Liver (tissue), 9 donors: ENCODE measurements around the gene VAC14. TPM values are rescaled to one million over a fixed set of nuclear protein-coding genes. Genes with fewer than 3 reads are reported as not detected.

Source experiments
- DNase-seq: peaks from one replicate; pipeline ENCODE4 v3.0.0-alpha.2; 2017; ENCODE audit warnings: low spot score
- H3K27ac ChIP-seq, 2 donors: one replicate each; pipeline ENCODE4 v1.7.0; 2013; ENCODE audit warnings: inconsistent platforms in 2 of 2, low read length in 2 of 2, control low read depth in 1 of 2, low read depth in 1 of 2, mild to moderate bottlenecking in 1 of 2
- H3K27me3 ChIP-seq, 4 donors: one replicate each; pipeline versions ENCODE4 v1.6.1 to v1.7.0; 2013; ENCODE audit warnings: low read length in 3 of 4, inconsistent platforms in 1 of 4, mild to moderate bottlenecking in 1 of 4, moderate library complexity in 1 of 4; ENCODE audit not compliant: control insufficient read depth in 4 of 4, insufficient read depth in 4 of 4
- H3K36me3 ChIP-seq, 4 donors: one replicate each; pipeline versions ENCODE4 v1.6.1 to v1.7.0; 2013; ENCODE audit warnings: low read length in 3 of 4, mild to moderate bottlenecking in 3 of 4, low read depth in 1 of 4, moderate library complexity in 1 of 4; ENCODE audit not compliant: control insufficient read depth in 4 of 4, insufficient read depth in 3 of 4
- H3K4me1 ChIP-seq, 4 donors: one replicate each; pipeline versions ENCODE4 v1.6.1 to v1.7.0; 2013; ENCODE audit warnings: low read length in 3 of 4, mild to moderate bottlenecking in 3 of 4, moderate library complexity in 1 of 4; ENCODE audit not compliant: control insufficient read depth in 4 of 4, insufficient read depth in 4 of 4
- H3K4me3 ChIP-seq, 3 donors: one replicate each; pipeline versions ENCODE4 v1.6.1 to v1.7.0; 2013; ENCODE audit warnings: low read length in 3 of 3, control low read depth in 1 of 3, low read depth in 1 of 3, mild to moderate bottlenecking in 1 of 3
- H3K9ac ChIP-seq, 2 donors: one replicate each; pipeline ENCODE4 v1.7.0; 2013; ENCODE audit warnings: low read length in 2 of 2, mild to moderate bottlenecking in 2 of 2, moderate library complexity in 2 of 2, control low read depth in 1 of 2, low read depth in 1 of 2
- H3K9me3 ChIP-seq, 4 donors: one replicate each; pipeline versions ENCODE4 v1.6.1 to v1.7.0; 2013; ENCODE audit warnings: low read length in 3 of 4; ENCODE audit not compliant: control insufficient read depth in 4 of 4
- EGR1 ChIP-seq, 2 donors: IDR thresholded peaks; 2 replicates each; pipeline ENCODE4 v1.6.1; 2016 to 2018; ENCODE audit warnings: antibody characterized with exemption in 2 of 2, low read depth in 2 of 2
- FOXA1 ChIP-seq: IDR thresholded peaks from 2 replicates; pipeline ENCODE4 v1.6.1; 2016; ENCODE audit warnings: antibody characterized with exemption
- GABPA ChIP-seq, 2 donors: IDR thresholded peaks in 1 of 2; conservative IDR thresholded peaks in 1 of 2; 2 replicates each; pipeline ENCODE4 v1.6.1; 2016; ENCODE audit warnings: antibody characterized with exemption in 2 of 2, mild to moderate bottlenecking in 1 of 2, moderate library complexity in 1 of 2
- HNF4G ChIP-seq: IDR thresholded peaks from 2 replicates; pipeline ENCODE4 v1.6.1; 2016; ENCODE audit warnings: antibody characterized with exemption
- RXRA ChIP-seq, 2 donors: IDR thresholded peaks; 2 replicates each; pipeline ENCODE4 v1.6.1; 2017 to 2018; ENCODE audit warnings: antibody characterized with exemption in 2 of 2, mild to moderate bottlenecking in 1 of 2
- SP1 ChIP-seq: IDR thresholded peaks from 2 replicates; pipeline ENCODE4 v1.6.1; 2018; ENCODE audit warnings: antibody characterized with exemption, mild to moderate bottlenecking
- WGBS: extraction: QIAGEN DNeasy Blood & Tissue Kit; methylation state at CpG from one replicate; pipeline ENCODE4 v1.1.7; 2013; 5-methylcytosine and 5-hydroxymethylcytosine counted together
- polyA plus RNA-seq, 2 donors: library from polyadenylated mRNA; stranded (reverse) in 1 of 2; unstranded in 1 of 2; fragments of 200-250 nt in 1 of 2; fragments of >200 nt in 1 of 2; fragmentation: Nextera tagmentation in 1 of 2; extraction: Ambion mirVana in 1 of 2; gene quantifications; one replicate each; pipeline versions ENCODE4 v1.2.1 to v1.2.3, GENCODE V29; 2013 to 2015
- total RNA-seq, 2 donors: library from RNA; depleted of rRNA; stranded (reverse); fragments of >200 nt; gene quantifications; one replicate each; pipeline ENCODE4 v1.2.3, GENCODE V29; 2014
- TF ChIP-seq, protein P1 (sequence below): IDR thresholded peaks from 2 replicates; pipeline ENCODE4 v1.6.1; 2016; ENCODE audit warnings: antibody characterized with exemption, mild to moderate bottlenecking
- donor health status: healthy.
- donor health status: healthy.
- donor health status: healthy.
- donor health status: healthy.
- donor health status: healthy.

VAC14 gene
- total and polyA plus RNA-seq, 4 donors = 16.7 to 29.8 (median 20.5) TPM

DNA sequence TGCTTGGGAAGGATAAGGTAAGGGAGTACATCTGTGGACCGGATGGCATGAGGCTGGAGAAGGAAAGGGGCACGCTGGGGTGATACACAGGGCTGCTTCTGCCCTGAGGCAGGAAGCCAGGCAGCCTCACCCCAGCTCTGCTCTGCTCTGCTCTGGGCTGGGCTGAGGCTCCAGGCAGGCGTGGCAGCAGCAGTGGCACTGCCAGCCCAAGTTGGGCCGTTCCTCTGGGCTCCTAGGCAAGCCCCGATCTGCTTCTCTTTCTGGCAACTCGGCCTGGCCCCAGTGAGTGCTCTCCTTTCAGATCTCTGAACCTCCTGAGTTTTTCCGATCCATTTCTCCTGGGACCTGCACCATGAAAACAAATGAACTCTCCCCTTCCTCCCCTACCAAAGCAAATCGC is 44.9 kb downstream of the VAC14 start (continued):
- TF ChIP-seq, protein P1, sequence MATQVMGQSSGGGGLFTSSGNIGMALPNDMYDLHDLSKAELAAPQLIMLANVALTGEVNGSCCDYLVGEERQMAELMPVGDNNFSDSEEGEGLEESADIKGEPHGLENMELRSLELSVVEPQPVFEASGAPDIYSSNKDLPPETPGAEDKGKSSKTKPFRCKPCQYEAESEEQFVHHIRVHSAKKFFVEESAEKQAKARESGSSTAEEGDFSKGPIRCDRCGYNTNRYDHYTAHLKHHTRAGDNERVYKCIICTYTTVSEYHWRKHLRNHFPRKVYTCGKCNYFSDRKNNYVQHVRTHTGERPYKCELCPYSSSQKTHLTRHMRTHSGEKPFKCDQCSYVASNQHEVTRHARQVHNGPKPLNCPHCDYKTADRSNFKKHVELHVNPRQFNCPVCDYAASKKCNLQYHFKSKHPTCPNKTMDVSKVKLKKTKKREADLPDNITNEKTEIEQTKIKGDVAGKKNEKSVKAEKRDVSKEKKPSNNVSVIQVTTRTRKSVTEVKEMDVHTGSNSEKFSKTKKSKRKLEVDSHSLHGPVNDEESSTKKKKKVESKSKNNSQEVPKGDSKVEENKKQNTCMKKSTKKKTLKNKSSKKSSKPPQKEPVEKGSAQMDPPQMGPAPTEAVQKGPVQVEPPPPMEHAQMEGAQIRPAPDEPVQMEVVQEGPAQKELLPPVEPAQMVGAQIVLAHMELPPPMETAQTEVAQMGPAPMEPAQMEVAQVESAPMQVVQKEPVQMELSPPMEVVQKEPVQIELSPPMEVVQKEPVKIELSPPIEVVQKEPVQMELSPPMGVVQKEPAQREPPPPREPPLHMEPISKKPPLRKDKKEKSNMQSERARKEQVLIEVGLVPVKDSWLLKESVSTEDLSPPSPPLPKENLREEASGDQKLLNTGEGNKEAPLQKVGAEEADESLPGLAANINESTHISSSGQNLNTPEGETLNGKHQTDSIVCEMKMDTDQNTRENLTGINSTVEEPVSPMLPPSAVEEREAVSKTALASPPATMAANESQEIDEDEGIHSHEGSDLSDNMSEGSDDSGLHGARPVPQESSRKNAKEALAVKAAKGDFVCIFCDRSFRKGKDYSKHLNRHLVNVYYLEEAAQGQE = no peak
- no peak for TF ChIP-seq FOXA1

DNA sequence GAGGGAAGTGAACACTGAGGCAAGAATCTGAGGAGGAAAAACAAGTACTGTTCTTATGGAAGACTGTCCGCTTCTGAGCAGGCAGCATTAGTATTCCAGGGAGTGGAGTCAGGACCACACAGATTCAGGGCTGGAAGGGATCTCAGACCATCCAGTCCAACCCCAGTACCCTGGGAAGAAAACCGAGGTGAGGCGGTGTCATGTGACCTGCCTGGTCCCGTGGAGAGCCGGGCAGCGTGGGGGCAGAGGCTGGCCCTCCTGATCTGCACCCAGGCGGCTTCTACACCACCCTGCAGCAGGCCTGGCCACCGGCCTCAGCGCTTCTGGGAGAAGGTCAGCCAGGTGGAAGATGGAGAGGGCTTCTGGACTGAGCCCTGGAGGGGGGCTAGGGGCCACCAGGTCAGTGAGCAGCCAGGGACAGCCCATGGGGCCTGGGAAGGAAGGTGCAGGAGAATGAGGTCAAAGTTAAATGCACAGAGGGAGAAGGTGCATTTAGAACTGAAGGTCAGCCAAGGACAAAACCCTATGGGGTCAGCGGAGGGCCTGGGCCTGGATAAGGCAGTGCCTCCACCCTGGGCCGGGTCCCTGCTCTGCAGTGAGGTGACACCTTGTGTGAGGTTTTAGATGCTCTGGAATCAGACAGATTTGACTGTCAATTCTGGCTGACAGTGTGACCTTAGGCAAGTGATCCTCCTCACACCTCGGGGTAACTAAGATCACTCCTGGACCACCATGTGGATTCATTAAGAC is 45.9 kb downstream of the VAC14 start:
- no peak overlapping the region for H3K27ac ChIP-seq
- peaks cover 2 to 10% (median 5%) of the 10 kb centered on the region in 4 donors for H3K36me3 ChIP-seq
- no peaks in the 10 kb centered on the region for H3K9me3 ChIP-seq
- H3K27me3 ChIP-seq = no peaks in the 10 kb centered on the region
- no peak for TF ChIP-seq FOXA1
- TF ChIP-seq GABPA (IDR thresholded peaks at IDR 0.05 in 1 of 2, conservative IDR thresholded peaks at IDR 0.05 in 1 of 2) = no peak
- H3K4me3 ChIP-seq = no peak overlapping the region
- H3K4me1 ChIP-seq = peaks cover 36 to 43% (median 38%) of the 10 kb centered on the region in 4 donors
- DNase-seq = no peak
- 95% methylated on average over 12 of the region's 12 CpGs for WGBS
- no peak overlapping the region for H3K9ac ChIP-seq

DNA sequence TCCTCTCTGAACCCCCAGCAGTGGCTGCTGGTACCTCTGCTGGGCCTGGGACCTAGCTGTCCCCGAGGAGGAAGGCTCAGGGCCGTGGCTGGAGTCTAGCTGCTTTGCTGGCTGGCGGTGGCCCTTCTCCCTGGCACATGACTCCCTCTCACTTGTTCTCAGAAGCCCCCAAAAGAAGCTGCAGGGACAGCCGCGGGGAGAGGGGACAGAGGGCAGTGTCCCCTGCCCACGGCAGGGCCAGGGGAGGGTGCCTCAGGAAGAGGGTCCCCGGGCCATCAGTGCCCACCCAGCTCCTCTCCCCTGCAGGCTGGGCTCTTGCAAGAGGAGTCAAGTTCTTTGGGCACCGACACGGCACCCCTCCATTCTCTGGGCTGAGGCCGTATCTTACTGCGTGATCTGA is 46.6 kb downstream of the VAC14 start:
- H3K4me1 ChIP-seq = peaks cover 42 to 49% (median 45%) of the 10 kb centered on the region in 4 donors
- H3K9me3 ChIP-seq = no peaks in the 10 kb centered on the region
- H3K9ac ChIP-seq = no peak overlapping the region
- H3K36me3 ChIP-seq = peaks cover 2 to 10% (median 5%) of the 10 kb centered on the region in 4 donors
- no peak for TF ChIP-seq HNF4G
- no peak for TF ChIP-seq EGR1 (IDR thresholded peaks at IDR 0.05; ENCODE audit: low read depth in 2 of 2)
- TF ChIP-seq GABPA (IDR thresholded peaks at IDR 0.05 in 1 of 2, conservative IDR thresholded peaks at IDR 0.05 in 1 of 2) = no peak
- TF ChIP-seq, protein P1 = no peak
- TF ChIP-seq RXRA (IDR thresholded peaks at IDR 0.05) = no peak
- TF ChIP-seq SP1 = no peak
- H3K27ac ChIP-seq = no peak overlapping the region
- no peaks in the 10 kb centered on the region for H3K27me3 ChIP-seq
- DNase-seq = no peak
- WGBS = 97% methylated on average over 11 of the region's 11 CpGs
- H3K4me3 ChIP-seq = no peak overlapping the region
